ENCODE results near the gene REPIN1. TPM values are rescaled to one million over a fixed set of nuclear protein-coding genes. Genes with fewer than 3 reads are reported as not detected.

REPIN1 gene
- 41.9 and 44.0 TPM in 2 replicates for total RNA-seq

GRCh38 chr7:150368096-150368883 lies at the start of gene REPIN1:
Gene REPIN1 (plus strand): TSS chr7:150368822. CDS start chr7:150369712, 890 bp downstream.
- peak; percentile 88 to 95 for DNase-seq (ENCODE audit: low read depth in 2 of 2)

DNA sequence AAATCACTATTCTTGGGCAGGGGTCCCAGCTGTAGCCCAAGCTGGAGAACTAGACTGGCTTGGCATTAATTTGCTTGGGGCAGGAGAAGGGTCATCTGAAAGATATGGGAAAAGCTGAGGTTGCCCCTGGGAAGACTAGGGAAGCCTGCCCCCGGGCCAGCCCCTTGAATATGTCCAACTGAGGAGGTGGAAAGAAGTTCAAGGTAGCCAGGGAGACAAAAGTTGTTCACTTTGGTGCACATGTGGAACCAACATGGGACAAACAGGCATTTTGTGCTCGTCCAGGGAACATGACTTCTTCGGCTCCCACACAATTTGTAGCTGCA lies 46.9 kb upstream of the REPIN1 start:
- no peak for DNase-seq (ENCODE audit: low read depth in 2 of 2)

DNA sequence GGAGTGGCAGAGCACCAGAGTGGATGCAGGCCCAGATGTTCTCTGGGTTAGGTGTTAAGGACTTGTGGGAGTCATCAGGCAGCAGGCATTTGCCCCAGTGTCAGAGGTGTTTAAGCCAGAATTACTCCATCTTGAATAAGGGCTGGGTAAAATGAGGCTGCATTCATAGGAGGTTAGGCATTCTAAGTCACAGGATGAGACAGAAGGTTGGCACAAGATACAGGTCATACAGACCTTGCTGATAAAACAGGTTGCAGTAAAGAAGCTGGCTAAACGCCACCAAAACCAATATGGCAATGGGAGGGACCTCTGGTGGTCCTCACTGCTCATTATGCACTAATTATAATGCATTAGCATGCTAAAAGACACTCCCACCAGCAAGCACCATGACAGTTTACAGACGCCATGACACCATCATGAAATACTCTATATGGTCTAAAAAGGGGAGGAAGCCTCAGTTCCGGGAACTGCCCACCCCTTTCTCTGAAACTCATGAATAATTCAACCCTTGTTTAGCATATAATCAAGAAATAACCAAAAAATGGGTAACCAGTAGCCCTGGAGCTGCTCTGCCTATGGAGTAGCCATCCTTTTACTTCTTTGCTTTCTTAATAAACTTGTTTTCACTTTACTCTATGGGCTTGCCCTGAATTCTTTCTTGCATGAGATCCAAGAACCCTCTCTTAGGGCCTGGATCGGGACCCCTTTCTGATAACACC lies 46.3 kb upstream of the REPIN1 start:
- no peak for DNase-seq (ENCODE audit: low read depth in 2 of 2)

DNA sequence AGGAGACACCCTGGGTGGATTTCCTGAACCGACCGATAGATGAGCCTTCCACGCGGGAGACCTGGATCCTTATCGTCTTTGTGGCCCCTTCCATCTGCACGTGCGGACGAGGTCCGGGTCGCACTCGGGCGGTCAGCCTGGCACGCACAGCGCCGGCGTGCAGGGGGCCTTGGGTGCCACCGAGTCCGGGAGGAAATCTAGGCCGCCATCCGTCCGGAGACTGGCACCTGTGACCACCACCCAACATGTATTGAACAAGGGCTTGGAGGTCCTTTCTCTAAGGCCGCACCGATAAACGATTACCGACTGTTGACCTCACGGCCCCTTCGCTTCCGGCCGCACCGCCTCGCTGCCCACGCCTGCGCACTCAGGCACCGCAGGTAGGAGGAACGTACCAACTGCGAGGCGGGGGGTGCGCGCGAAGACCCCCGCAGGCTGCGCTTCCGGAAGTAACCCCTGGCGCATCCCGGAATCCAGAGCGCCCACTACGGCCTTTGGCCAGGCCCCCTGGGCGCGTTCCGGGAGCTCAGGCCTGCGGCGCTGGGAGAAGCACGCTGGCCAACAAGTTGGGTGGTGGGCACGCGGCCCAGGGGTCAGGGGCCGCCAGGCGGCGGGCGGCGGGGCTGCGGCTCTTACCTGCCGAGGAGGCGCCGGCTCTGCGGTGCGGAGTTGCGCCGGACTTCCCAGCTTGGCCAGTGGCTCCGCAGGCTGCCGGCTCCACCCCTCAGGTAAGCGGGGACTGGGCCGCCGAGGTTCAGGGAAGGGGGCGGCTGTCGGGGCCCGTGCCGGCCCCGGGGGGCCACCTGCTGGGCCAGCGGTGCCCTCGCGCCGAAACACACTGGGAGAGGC lies 45.6 kb upstream of the REPIN1 start, which contains the start of the genes ACTR3C and LRRC61:
Gene ACTR3C (minus strand): TSS at position 713 of the 849 bp plus-strand sequence. CDS start 28,249 bp downstream, outside the sequence.
Gene LRRC61 (plus strand): TSS at position 523 of the 849 bp plus-strand sequence. CDS start 13,507 bp downstream, outside the sequence.
- DNase-seq (ENCODE audit: low read depth in 2 of 2): peak in 1 of 2 donors; percentile 33

DNA sequence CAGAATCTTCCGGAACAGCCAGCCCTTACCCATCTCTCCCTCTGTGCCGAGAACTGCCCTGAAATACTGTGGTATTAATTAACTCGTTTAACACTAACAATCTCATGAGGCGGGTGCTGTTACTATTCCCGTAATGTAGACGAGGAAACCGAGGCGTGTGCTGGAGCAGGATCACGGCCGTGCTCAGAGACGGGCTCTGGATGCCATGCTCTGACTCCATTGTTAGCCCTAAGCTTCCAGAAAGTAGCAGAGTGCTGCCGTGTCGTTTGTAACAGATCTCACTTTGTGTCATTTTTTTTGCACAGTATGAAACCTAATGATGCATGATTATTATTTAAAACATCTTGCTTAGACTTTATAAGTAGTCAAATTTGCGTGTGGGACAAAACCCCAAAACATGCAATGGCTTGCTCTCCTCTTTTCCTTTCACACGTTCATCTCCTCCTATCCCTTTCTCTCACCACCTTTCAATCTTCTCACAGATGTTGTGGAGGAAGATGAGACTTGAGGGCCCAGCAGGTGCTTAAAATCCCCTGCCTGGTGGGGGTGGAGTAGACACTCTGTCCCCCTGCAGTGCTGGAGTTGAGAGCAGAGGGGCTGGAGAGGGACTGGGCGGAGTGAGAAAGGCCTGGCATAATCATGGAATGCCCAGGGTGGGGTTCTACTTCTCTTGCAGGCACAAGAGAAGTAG lies 44.8 kb upstream of the REPIN1 start:
- peak in 1 of 2 donors; percentile 10 for DNase-seq (ENCODE audit: low read depth in 2 of 2)

- peak; percentile 9 to 10 for DNase-seq (ENCODE audit: low read depth in 2 of 2)
These were observed 44.2 kb upstream of the REPIN1 start for GRCh38 chr7:150324373-150324961.

DNA sequence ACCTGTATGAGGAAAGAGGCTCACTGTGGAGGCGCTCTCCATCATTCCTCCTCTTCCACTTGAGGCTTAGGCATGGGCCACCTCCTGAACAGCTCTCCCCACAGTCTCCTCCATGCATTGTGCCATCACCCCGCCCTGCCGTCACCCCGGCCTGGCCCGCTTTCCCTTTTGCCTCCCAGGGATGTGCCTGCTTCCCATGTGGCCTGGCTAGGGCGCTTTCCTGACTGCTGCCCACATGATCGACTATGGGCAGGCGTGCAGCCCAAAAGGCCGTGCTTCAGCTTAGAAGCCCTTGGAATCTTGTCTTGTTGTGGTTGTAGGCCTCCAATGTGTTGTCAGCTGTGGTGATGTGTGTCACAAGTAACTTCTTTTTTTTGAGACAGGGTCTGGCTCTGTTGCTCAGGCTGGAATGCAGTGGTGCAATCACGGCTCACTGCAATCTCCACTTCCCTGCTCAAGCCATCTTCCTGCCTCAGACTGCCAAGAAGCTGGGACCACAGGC lies 43.5 kb upstream of the REPIN1 start:
- DNase-seq (ENCODE audit: low read depth in 2 of 2): no peak

DNA sequence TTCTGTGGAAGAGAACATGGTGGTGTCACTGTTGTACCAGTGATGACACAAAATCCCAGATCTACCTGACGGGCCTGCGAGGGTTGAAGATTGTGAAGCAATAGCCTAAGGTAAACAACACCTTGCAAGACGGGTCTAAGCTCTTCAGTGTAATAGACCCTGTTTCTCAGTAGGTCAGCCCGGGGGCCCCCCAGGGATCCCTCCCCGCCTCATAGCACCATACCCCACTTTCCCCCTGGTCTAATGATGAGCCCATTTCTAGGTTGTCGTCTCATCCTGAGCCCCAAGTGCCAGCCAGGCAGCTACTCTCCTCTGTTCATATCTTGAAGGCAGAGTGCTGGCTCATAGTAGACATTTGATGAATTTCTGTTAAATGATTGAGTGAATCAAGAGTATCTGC lies 42.7 kb upstream of the REPIN1 start:
- DNase-seq (ENCODE audit: low read depth in 2 of 2): no peak

GRCh38 chr7:150326657-150327268 lies 41.9 kb upstream of the REPIN1 start:
- DNase-seq (ENCODE audit: low read depth in 2 of 2): no peak

- no peak for DNase-seq (ENCODE audit: low read depth in 2 of 2)
These were observed 41.3 kb upstream of the REPIN1 start for GRCh38 chr7:150327308-150327707.

- DNase-seq (ENCODE audit: low read depth in 2 of 2): no peak
These were observed 39.1 kb upstream of the REPIN1 start for GRCh38 chr7:150329331-150330120.

DNA sequence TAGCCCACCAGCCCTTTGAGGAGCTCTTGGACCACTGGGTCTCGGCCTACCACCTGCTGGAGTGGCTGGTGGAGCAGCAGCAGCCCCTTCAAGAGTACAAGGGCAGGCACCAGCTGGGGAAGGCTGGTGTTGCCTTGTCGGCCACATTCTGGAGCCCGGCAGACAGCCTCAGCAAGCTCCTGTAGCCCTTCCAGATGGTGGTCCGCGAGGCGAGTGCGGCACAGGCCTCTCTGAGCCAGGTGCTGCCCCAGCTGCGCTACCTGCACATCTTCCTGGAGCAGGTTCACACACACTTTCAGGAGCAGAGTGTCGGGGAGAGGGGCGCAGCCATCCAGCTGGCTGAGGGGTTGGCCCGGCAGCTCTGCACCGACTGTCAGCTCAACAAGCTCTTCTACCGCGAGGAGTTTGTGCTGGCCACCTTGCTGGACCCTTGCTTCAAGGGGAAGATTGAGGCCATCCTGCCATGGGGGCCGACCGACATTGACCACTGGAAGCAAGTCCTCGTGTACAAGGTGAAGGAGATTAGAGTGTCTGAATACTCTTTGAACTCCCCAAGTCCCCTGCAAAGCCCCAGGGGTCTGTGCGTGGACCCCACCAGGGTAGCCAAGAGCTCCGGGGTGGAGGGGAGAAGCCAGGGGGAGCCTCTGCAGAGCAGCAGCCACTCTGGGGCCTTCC lies 38.3 kb upstream of the REPIN1 start:
- no peak for DNase-seq (ENCODE audit: low read depth in 2 of 2)

GRCh38 chr7:150332852-150333635 lies 35.6 kb upstream of the REPIN1 start:
- DNase-seq (ENCODE audit: low read depth in 2 of 2): no peak

GRCh38 chr7:150333659-150334058 lies 35.0 kb upstream of the REPIN1 start:
- DNase-seq (ENCODE audit: low read depth in 2 of 2): no peak

DNA sequence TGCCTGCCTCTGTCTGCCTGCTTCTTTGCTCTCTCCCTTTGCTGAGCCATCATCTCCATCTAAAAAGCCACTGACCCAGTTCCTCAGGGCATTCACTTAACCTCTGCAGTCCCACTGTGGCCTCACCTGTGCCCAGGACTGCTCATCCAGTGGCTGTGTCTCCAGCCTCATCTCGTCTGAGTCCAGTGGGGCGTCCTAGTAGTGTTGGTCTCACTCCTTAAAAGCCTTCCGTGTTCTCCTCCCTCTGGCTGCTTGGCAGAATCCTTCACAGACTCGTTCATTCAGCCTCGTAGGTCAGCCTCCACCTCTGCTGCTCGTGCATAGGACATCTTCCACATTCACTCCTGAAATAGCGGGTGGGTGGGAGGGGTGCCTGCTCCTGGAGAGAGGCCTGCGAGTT lies 34.5 kb upstream of the REPIN1 start:
- DNase-seq (ENCODE audit: low read depth in 2 of 2): no peak

DNA sequence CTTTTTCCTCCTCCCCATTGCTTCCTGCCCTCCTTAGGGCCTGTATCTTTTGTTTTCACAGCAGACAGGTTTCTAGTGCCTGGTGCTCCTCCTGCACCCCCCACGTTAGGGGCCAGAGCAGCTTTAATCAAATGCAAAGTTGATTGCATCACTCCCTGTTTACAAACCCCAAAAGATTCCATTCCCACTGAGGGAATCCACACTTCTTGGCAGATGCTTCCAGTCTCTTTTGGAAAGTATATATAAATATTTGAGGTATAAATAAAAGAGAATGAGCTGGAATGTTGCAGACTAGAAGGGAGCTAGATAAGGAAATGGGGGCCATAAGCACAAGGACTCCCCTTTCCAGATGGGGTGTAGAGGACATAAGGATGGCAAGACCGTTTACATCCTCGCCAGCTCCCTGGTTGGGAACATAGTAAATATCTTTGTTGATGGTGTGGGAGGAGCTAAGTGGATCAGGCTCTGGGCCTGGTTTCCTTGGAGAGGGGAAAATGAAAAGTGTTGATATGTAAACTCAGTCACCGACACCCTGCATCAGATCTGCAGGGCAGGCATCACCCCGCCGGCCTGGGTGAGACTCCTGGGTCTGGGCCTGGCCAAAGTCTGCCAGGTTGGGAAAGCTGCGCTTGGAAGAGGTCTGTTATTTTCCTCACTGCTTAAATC lies 33.4 kb upstream of the REPIN1 start:
- DNase-seq (ENCODE audit: low read depth in 2 of 2): no peak

GRCh38 chr7:150335774-150336112 lies 32.9 kb upstream of the REPIN1 start:
- DNase-seq (ENCODE audit: low read depth in 2 of 2): no peak

- DNase-seq (ENCODE audit: low read depth in 2 of 2): no peak
These were observed 31.9 kb upstream of the REPIN1 start for GRCh38 chr7:150336746-150337145.

All from lung microvascular endothelial cell (primary cell).